IPS-NIHi7 (cell line): ENCODE results near the gene SLC39A7.
"Not testable (repeated sequence)": the region's sequence is repeated elsewhere in the genome, so short reads cannot be mapped to it uniquely, and the experiment has no call there.

ENCODE experiments used
- DNase-seq: peaks from one replicate; pipeline ENCODE4 v3.0.0; 2012; ENCODE audit warnings: mixed read lengths; ENCODE audit errors: extremely low spot score

The SLC39A7 gene

GRCh38 chr6:33205191-33206026 lies 4.7 kb downstream of the SLC39A7 start:
- no peak for DNase-seq

DNA sequence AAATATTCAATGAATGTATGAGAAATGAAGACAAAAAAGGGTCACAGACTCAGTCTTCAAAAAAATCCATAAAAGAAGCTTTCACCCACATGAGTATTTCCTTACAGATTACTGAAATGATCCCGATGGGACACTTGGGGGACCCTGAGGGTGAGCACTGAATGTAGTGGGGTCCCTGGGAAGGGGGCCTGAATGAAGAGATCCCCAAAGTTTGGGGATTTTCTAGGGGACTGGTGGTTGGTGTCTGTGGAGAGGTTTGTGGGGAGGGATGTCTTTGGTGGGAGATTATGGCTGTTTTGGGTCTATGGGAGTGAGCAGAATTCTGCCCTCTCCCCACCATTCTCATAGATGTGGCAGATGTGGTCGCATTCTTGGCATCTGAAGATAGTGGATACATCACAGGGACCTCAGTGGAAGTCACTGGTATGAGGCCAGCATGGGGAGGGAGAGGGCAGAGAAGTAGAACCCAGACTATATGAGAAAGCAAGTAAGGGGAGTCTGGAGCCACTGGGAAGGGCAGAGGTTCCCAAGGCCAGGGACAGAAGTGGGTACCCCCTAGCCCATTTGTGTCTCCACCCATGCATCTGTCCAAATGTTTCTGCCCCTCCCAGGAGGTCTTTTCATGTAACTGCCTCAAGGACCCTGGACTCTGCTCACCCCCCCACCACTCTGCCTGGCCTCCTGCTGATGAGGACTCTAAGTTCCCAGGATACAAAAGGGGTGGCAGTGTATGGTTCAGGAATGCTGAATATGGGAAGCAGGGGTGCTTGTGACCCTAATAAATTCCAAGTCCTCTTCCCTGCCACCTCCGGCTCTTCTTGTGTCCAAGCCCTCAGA lies 5.6 kb downstream of the SLC39A7 start:
- no peak for DNase-seq

DNA sequence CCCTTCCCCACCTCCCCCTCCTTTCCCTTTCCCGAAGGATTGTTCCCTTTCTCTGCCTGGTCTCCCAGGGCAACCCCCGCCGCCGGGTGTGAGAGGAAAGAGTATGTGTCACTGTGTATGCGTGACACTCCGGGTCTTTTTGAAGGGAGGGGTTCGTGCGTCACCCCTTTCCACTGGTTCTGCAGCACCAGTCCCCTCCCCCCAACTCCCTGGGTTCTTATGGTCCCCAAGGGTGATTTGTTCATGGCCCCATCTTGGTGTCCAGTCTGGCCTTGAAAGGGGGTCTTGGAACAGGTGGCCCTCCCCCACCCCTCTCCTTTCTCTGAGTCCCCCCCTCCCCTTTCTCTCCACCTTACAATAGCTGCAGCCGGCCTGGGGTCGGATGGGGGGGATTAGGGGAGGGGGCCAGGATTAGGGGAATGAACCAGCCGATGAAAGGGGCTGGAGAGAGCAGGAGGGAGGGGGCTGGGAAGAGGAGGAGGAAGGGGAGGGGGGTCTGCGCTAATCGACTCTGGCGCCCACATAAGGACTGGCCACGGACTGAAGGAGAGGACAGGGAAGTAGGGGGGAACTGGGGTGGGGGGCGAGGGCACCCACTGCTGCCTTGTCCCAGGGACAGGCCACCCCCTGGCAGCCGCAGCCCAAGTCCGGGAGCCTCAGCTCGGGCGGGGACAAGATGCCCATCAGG lies 6.3 kb downstream of the SLC39A7 start:
- no peak for DNase-seq

DNA sequence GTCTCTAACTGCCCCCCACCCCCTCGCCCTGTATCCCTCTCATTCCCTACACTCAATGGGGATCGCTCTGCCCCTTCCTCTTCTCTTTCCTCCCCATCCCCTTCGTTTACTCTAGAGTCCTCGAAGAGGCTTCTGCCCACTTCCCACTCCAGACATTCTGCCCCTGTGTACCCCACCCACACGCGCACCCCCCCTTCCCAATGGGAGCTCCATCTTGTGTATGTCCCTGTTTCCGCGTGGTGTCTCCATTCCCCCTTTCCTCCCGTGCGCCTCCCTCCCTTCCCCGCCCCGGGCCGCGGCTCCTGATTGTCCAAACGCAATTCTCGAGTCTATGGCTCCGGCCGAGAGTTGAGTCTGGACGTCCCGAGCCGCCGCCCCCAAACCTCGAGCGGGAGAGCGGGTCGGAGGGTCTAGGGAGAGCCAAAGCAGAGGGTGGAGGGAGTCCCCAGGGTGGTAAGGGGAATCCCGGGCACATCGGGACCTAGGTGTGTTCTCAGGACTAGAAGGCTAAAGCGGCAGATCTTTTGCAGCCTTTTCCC lies 7.0 kb downstream of the SLC39A7 start:
- DNase-seq, result no peak

- peak; percentile 79 for DNase-seq
Measured at GRCh38 chr6:33208091-33208967, 7.7 kb downstream of the SLC39A7 start, which contains the start of gene RING1. RING1 (plus strand) TSS chr6:33208500; CDS start chr6:33208823, 323 bp downstream.

DNA sequence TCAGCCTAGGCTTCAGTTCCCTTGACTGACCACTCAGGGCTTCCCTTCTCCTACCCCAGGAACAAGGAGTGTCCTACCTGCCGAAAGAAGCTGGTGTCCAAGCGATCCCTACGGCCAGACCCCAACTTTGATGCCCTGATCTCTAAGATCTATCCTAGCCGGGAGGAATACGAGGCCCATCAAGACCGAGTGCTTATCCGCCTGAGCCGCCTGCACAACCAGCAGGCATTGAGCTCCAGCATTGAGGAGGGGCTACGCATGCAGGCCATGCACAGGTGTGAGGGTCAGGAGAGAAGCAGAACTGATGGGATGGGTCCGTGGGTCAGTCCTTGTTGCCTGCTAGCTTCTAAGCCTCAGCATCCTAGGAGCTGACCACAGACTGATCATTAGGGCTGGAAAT lies 9.2 kb downstream of the SLC39A7 start:
- DNase-seq, result no peak

DNA sequence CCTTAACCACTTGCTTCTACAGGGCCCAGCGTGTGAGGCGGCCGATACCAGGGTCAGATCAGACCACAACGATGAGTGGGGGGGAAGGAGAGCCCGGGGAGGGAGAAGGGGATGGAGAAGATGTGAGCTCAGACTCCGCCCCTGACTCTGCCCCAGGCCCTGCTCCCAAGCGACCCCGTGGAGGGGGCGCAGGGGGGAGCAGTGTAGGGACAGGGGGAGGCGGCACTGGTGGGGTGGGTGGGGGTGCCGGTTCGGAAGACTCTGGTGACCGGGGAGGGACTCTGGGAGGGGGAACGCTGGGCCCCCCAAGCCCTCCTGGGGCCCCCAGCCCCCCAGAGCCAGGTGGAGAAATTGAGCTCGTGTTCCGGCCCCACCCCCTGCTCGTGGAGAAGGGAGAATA lies 10.5 kb downstream of the SLC39A7 start:
- DNase-seq, result no peak

GRCh38 chr6:33211666-33212422 lies 11.2 kb downstream of the SLC39A7 start:
- peak; percentile 55 for DNase-seq

GRCh38 chr6:33212857-33213165 lies 12.1 kb downstream of the SLC39A7 start:
- no peak for DNase-seq

DNA sequence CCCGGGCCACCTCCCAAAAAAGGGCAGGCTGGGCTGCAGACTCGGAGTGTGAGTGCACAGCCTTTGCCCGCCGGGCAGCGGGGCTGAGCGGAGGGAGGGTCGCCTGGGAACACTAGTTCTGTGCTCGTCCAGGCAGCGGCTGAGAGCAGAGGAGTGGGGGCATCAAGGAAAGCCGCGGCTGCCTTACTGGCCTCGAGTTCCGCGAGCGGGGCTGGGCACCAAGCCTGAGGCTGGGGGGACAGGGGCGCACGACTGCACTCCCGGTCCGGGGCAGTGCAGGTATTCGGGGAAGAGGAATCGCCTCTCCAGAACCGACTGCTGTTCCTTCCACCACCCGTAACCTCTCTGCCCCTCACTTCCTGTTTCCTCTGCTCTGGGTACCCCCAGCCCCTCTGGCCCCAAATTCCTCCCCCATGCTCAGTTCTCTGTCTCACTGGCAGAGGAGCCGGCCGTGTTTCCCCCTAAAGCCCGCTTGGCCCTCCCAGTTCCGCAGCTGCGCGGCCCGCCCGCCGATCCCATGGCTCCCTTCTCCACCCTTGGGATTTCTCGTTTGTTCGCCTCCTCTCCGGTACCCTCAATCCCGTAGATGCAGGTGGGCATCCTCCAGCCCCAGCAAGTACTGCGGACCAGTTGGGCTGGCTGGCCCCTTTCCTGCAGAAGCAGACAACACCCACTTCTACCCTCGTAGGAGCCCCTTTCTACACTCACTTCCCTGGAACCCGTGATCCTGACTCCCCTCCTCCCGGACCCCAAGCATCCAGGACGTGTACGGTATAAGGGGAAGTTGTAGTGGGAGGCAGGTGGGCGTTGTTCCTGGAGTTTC lies 12.7 kb downstream of the SLC39A7 start:
- peak; percentile 65 for DNase-seq

DNA sequence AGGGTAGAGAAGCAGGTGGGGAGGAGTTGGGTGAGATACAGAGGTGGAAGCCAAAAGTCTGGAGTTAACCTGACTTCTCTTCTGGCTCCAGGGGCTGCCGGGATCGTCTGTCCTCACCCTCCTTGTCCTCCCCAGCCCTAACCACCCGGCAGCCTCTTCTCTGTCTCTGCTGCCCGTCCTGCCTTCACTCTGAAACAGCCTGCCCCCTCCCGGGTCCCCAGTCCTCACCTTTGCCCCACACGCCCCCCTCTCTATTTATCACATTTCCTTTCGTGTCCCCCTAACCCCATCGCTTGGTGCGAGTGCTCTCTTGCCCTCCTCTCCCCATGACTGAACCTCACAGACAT lies 13.3 kb downstream of the SLC39A7 start:
- no peak for DNase-seq

DNA sequence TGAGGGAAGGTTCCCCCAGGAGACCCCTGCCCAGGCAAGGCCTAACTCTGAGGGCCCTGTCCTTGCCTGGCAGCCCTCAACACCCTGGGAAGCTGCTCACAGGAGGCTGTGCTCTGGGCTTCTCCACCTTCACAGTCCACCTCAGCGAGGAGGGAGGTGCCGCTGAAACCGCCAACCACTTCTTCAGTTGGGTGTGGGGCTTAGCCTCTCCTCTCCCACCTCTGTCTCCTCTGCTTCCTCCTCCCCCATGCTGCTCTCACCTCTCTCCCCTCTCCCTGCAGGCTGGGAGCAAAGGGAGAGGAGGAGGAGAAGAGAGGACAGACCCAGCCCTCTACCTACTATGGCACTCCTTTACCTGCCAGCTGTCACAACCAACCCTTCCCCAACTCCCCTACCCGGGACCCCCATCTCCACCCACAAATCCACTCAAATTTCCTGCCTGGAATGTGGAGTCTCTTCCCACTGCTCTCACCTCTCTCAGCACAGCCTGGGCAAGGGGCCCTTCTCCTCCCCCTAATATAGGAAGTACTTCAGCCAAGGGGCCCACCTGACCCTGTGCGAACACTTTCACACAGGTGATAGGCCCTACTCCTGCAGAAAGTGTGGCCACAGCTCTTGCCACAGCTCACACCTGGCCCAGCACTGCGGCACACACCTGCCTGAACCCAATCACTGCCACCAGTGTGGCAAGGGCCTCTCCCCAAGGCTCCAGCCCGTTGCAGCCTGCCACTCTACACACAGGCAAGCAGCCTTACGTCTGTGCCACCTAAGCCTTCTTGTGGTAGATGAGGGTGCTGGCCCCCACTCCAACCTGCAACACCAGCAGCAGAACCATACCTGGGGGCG lies 14.8 kb downstream of the SLC39A7 start:
- no peak for DNase-seq

- DNase-seq, result no peak
Measured at GRCh38 chr6:33216117-33216649, 15.5 kb downstream of the SLC39A7 start.

DNA sequence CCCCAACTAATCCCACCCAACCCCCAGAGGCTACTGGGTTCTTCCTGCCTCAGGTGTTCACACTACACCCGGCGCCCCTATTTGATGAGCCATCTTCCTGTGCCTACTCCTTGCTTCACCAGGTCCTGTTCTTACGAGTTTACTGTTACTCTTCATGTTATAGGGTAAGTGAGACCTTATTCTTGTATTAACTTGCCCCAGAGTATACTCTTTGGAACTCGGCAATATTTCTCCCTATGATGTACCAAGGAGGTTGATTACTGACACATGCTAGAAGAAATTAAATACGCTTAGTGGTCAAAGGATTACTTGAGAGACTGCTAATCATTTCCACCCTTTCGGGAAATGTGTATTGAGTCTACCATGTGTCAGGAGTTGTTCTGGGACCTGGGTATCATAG lies 16.6 kb downstream of the SLC39A7 start:
- no peak for DNase-seq

GRCh38 chr6:33217681-33218080 lies 17.0 kb downstream of the SLC39A7 start:
- no peak for DNase-seq

DNA sequence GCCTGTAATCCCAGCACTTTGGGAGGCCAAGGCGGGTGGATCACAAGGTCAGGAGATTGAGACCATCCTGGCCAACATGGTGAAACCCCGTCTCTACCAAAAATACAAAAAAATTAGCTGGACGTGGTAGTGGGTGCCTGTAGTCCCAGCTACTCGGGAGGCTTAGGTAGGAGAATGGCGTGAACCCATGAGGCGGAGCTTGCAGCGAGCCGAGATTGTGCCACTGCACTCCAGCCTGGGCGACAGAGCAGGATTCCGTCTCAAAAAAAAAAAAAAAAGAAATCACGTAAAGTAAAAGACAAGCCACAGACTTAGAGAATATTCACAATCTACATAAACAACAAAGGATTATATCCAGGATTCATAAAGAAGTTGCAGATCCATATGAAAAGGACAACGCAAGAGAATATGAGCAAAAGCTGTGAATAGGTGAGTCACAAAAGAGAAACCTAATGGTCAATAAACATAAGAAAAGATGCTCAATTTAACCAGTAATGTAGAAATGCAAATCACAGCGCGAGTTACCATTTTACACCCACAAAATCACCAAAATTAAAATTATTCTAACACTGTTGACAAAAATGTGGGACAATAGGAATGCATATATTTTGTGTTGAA lies 25.9 kb downstream of the SLC39A7 start:
- not testable (repeated sequence) for DNase-seq

DNA sequence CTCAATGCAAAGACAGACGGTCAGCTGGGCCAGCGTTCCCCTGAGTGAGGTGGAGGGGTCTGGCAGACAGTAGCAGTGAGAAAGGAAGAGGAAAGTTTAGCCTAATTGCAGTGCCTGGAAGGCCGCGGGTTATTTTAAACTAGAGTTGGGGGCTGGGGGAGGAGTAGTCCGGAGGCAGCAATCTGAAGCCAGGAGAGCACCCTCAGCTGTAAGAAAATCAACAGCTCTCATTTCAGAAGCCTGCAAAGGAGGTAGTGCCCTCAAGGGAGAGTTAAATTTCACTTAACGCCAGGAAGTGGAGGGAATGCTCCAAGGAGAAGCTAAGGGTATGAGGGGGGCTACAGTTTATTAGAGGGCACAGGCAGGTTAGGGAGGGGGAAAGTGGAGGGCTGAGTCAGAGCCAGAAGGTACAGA lies 34.6 kb downstream of the SLC39A7 start:
- DNase-seq, result peak; percentile 31

- DNase-seq, result no peak
Measured at GRCh38 chr6:33236328-33236727, 35.7 kb downstream of the SLC39A7 start.
